Measurements from ENCODE around the gene DLGAP1.

Gene DLGAP1

GRCh38 chr18:3552305-3552704 is 902.8 kb downstream of the DLGAP1 start:
- no peak for DNase-seq

DNA sequence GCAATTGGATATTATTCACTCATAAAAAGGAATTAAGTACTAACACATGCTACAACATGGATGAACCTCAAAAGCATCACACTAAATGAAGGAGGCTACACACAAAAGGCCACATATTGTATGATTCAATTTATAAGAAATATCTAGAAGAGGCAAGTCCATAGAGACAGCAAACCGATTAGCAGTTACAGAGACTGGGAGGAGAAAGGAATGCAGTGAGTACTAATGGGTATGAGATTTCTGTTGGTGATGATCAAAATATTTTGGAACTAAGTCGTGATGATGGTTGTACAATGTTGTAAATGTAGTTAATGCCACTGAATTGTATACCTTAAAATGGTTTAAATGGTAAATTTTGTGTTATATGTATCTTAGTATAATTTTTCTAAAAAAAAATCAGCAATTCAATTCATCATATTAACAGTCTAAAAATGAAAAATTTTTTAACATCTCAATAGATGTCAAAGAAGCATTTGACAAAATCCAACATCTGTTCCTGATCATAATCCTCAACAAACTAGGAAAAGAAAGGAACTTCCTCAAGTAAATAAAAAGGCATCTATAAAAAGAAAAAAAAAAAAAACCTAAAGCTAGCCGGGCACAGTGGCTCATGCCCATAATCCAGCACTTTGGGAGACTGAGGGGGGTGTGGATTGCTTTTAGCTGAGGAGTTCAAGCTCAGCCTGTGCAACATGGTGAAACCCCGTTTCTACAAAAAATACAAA is 907.1 kb downstream of the DLGAP1 start:
- DNase-seq, result no peak

- DNase-seq, result no peak
These were observed 909.0 kb downstream of the DLGAP1 start for GRCh38 chr18:3546106-3546505.

DNA sequence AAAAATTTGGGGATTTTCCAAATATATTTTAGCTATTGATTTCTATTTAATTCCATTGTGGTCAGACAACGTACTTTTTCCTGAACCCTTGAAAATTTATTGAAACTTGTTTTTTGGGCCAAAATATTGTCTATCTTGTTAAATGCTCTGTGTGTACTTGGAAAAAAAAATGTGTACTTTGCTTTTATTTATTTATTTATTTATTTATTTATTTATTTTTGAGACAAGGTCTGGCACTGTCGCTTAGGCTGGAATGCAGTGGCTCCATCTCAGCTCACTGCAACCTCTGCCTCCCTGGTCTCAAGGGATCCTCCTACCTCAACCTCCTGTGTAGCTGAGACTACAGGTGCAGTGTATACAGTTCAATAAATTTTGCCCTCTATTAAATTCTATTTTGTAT is 910.6 kb downstream of the DLGAP1 start:
- no peak for DNase-seq

DNA sequence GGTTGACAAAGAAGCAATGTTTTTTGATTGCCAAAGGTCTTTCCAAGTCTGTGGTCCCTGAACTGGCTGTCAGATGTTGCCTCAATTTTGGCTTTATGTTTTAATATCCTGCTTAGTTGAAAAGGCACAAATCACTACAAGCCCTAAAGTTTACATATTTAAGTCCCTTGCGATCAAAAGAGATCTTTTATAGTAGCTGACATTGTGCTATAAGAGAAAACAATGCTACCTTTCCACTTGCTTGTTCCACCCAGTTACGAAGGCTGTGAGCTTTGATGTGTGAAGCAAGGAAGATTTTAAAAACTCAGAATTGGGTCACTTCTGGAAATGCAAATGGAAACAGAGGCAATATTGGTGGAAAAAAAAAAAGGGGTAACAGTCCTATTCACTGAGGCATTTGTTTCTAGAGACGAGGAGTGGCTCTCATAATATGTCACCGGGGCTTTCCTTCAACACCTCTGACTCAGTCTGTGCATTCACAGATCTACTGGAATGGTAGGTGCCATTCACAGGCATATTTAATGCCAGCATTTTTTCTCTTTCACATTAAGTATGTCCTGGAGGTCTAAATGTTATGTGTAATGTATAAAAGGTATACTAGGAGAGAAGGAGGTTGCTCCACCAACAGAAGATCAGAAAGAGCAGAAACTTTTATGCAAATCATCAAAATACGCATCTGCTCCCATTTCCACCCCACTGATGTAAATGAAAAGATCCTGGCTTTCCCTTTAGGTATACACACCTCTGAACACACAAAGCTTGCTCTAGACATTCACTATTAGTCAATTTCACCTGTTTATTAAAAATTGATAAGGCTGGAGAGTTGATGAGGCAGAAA is 913.3 kb downstream of the DLGAP1 start:
- DNase-seq, result peak; percentile 36

DNA sequence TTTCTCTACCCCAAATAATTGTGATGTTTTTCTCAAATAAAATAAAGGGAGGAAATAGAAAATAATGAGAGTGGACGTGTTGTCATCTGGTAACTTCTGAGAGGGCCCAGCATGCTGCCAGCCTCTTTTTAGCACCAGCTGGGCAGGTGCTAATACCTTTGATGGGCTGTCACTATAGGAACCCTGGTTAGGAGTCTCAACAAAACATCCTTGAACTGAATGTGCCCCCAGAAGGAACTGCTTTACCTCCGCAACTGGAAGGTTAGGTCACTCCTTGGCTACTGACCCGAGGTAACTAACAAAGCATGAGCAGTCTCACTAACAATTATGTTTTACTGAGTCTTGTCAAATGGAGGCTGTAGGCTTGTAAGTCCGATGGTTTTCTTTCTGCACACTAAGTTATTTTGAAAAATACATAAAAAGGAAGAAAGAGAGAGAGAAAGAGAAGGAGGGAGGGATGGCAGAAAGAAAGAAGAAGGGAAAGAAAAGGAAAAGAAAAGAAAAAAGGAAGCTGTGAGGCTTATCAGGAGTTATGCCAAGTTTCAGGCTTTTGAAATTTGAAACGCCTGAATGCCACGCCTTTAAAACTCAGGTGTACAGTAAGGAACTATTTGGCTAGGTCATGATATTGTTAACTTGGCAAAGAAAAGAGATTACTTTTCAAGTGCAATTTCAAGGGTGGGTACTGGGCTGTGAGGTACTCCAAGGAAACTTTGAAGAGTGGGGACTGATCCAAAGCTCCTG is 914.1 kb downstream of the DLGAP1 start:
- no peak for DNase-seq

- no peak for DNase-seq
These were observed 916.0 kb downstream of the DLGAP1 start for GRCh38 chr18:3538954-3539617.

DNA sequence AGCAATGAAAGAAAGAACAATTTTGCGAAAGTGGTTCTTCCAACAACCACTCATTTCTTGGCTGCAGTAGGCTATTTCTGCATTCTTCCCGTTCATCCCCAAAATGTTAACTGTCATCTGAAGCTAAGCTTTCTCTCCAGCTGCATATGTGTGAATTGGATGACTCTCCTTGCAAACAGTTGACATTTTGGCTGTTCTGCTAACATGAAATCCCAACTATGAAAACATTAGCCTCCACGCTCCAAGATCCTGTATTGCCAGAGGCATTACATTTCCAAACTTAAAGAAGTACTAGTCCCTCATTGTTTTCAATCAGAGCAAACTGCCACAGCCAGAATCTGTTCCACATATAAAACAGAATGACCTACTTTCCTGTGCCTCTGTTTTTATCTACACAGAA is 916.7 kb downstream of the DLGAP1 start:
- no peak for DNase-seq

DNA sequence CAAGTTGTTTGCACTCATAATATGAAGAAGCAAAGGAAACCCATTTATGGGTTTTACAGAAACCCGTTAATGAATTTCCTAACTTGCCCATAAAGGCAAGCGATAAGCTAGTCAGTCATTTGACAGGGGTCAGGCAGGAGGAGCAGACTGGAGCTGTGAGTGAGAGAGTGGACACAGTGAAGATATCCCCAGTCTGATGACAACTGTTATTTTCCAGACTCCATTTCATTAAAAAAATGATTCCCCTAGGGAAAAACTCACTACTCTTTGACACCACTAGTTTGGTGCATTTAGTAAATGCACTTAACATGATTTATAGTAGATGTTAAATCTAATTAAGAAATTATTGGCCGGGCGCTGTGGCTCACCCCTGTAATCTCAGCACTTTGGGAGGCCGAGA is 924.3 kb downstream of the DLGAP1 start:
- DNase-seq, result no peak

DNA sequence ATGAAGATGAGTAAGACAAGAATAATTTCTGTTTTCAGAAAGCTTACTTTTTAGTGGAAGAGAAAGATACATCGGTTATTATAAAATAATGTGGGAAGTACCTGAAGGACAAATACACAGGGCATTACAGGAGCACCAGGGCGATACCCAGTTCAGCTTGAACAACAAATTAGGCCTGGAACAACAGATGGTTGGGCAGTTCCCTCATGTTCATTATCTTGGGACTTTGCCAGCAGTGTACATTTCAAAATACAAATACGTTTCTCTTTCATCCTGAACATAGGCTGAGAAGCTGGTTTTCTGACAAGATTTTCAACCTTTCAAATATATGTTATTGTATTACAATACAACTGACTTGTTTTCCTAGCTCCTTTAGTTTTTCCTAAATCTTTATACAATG is 925.5 kb downstream of the DLGAP1 start:
- DNase-seq, result no peak

DNA sequence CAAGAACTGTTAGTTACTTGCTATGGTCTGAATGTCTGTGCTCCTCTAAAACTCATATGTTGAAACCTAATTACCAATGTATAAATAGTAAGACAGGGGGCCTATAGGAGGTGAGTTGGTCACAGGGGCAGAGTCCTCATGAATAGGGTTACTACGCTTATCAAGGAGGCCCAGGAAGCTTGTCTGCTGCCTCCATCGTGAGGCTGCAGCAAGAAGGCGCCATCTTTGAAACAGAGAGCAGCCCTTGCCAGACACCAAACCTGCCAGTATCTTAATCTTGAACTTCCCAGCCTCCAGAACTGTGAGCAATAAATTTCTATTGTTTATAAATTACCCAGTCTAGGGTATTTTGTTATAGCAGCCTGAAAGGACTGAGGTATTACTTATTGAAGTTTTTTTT is 926.0 kb downstream of the DLGAP1 start:
- no peak for DNase-seq

- DNase-seq, result no peak
These were observed 926.9 kb downstream of the DLGAP1 start for GRCh38 chr18:3528231-3528630.

GRCh38 chr18:3526421-3527354 is 928.4 kb downstream of the DLGAP1 start:
- DNase-seq, result no peak

GRCh38 chr18:3525870-3526420 is 929.2 kb downstream of the DLGAP1 start:
- DNase-seq, result peak; percentile 53

DNA sequence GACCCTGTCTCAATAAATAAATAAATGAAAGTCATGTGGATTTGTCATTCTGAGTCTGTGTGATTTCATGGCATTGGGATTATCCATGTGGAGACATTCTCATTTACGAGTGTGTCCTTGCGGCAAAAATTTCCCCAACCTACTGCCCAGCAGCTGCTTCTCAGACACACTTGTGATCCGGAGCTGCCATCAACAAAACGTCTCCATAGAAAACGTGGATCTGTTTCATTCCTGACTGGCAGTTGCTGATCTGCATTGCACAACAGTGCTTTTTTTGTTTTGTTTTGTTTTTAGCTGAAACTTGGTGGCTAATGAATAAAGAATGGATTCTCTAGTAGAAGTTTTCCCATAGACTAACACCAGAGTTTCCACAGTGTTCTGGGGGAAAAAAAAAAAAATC is 930.4 kb downstream of the DLGAP1 start:
- no peak for DNase-seq

DNA sequence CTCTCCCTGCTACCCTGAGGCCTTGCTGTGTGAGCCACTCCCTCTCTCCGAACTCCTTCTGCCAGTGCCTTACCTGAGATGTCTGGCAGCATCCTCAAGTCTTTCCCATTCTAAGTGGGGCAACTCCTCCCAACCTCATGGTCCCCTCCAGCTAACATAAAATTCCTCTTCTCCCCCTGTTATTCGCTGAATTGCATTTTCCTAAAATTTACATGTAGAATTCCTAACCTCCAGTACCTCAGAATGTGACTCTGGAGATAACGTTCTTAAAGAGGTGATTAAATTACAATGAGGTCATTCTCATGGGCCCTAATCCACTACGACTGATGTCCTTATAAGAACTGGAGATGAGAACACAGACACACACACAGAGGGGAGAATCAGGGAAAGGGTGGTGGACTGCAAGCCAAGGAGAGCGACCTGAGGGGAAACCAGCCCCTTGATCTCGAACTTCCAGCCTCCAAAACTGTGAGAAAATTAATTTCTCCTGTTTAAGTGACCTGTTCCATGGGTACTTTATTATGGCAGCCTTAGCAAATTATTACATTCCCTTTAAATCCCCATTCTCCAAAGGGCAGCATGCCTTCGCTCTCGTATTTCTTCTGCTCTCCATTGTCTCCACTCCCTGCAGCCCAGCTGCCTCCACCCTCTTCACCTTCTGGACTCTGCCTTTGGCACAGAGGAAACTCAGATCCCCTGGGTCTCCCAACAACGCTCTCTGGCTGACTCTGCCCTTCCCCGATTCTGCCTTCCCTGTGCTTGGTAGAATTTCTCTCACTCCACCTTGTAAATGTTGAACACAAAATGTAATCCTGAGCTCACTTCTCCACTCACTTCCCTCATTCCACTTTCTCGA is 934.6 kb downstream of the DLGAP1 start:
- no peak for DNase-seq

DNA sequence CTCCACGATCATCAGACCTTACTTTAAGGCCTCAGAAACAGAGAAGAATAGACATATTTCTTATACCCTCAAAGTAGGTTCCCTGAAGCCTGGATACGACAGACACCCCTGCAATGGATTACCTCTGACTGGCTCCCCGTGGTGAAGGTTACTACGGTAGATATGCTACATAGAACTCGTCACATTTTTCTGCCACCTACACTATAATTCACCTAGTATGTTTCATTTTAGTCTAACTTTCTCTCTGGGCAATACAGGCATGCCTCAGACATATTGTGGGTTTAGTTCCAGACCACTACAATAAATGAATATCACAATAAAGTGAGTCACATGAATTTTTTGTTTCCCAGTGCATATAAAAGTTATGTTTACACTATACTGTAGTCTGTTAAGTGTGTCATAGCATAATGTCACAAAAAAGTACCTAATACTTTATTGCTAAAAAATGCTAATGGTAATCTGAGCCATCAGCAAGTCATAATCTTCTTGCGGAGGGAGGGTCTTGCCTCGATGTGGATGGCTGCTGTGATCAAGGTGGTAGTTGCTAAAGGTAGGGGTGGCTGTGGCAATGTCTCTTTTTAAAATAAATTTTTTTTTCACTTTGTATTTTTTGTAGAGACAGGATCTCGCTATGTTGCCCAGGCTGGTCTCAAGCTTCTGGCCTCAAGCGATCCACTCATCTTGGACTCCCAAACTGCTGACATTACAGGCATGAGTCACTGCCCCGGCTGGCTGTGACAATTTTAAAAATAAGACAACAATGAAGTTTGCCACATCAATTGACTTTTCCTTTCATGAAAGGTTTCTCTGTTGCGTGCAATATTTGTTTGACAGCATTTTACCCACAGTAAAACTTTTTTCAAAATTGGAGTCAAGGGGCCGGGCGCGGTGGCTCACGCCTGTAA is 940.5 kb downstream of the DLGAP1 start:
- DNase-seq, result no peak

- no peak for DNase-seq
These were observed 941.6 kb downstream of the DLGAP1 start for GRCh38 chr18:3513481-3513880.

DNA sequence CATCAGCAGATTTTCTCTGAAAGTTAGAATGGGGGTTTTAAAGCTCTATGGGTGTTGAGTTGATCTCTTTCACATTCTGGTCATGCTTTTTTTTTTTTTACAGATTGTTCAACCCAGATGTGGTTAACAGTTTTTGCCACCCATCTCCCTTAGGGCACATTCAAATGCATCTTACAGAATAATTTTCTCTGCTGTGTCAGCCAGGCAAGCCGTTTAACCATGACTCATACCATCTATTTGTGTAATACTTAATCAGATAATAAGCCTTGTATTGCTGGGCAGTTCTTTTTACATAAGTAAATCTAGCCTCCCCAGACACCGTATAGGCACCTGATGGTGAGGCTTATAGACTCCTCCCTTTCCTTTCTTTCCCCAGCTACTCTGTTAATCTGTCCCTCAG is 943.1 kb downstream of the DLGAP1 start:
- DNase-seq, result no peak

- no peak for DNase-seq
These were observed 944.2 kb downstream of the DLGAP1 start for GRCh38 chr18:3510896-3511295.
